Endothelial cell of umbilical vein (primary cell): Measurements from ENCODE around the gene RUVBL1. TPM values are rescaled to one million over a fixed set of nuclear protein-coding genes. Genes with fewer than 3 reads are reported as not detected.

ENCODE experiments used
- BruUV-seq: library from RNA; stranded (reverse); fragments of 400-500 nt; replicated peaks from 2 replicates; lab custom pipeline; 2021; lab: Mats Ljungman, UMichigan
- CTCF ChIA-PET: fragments of 300-600, 350-600 bp; sonication (Branson Sonifier 250); formaldehyde crosslinking; loops from one replicate; lab custom pipeline; 2021; ENCODE audit warnings: antibody characterized with exemption, inconsistent platforms; lab: Charles Lee
- POLR2A ChIA-PET: fragments of 300-600, 350-600 bp; sonication (Branson Sonifier 250); formaldehyde crosslinking; loops from one replicate; lab custom pipeline; 2021; ENCODE audit warnings: antibody characterized with exemption, inconsistent platforms; lab: Charles Lee
- DNase-seq: peaks from one replicate; pipeline ENCODE4 v3.0.0-alpha.2; 2011; ENCODE audit warnings: low read depth, low spot score
- FAIRE-seq: peaks from 2 replicates; lab custom pipeline; 2011; peaks lifted over from hg19 to GRCh38; lab: Jason Lieb, UNC
- H2AFZ ChIP-seq: 2 replicates; pipeline ENCODE4 v1.6.0; 2012; ENCODE audit warnings: low read depth, low read length, control low read depth, inconsistent platforms
- H3K27ac ChIP-seq: 2 replicates; pipeline ENCODE4 v1.5.1; 2011; ENCODE audit warnings: low read depth, mild to moderate bottlenecking, control low read depth, low read length, moderate library complexity; ENCODE audit not compliant: insufficient read depth
- H3K27me3 ChIP-seq, 2 experiments: 2 replicates each; pipeline versions ENCODE4 v1.6.0 to v1.6.1; 2011; ENCODE audit warnings: low read length in 2 of 2, mixed read lengths in 1 of 2; ENCODE audit not compliant: control insufficient read depth in 2 of 2, insufficient read depth in 2 of 2
- H3K36me3 ChIP-seq, 2 experiments: 2 replicates in 1 of 2; 3 replicates in 1 of 2; pipeline ENCODE4 v1.5.1; 2011; ENCODE audit warnings: low read length in 2 of 2, mild to moderate bottlenecking in 1 of 2, moderate library complexity in 1 of 2; ENCODE audit not compliant: control insufficient read depth in 2 of 2, insufficient read depth in 2 of 2; ENCODE audit errors: extremely low read depth in 1 of 2
- H3K4me1 ChIP-seq: 3 replicates; pipeline ENCODE4 v1.5.1; 2011; ENCODE audit warnings: mild to moderate bottlenecking, low read length; ENCODE audit not compliant: control insufficient read depth, insufficient read depth; ENCODE audit errors: extremely low read depth
- H3K4me2 ChIP-seq: 2 replicates; pipeline ENCODE4 v1.6.1; 2011; ENCODE audit warnings: low read length, control low read depth, mixed read lengths; ENCODE audit not compliant: insufficient read depth
- H3K4me3 ChIP-seq, 3 experiments: fragments of 200-600 bp in 1 of 3; sonication (generic), shearing (Covaris generic) in 1 of 3; replicated peaks in 1 of 3; 2 replicates each; pipeline ENCODE4 v1.5.1; 2011 to 2016; ENCODE audit warnings: control low read depth in 3 of 3, low read length in 3 of 3, mild to moderate bottlenecking in 2 of 3, inconsistent platforms in 1 of 3, low read depth in 1 of 3, moderate library complexity in 1 of 3; ENCODE audit not compliant: insufficient read depth in 1 of 3
- H3K79me2 ChIP-seq: 2 replicates; pipeline ENCODE4 v1.6.0; 2012; ENCODE audit warnings: low read length, inconsistent platforms; ENCODE audit not compliant: control insufficient read depth, insufficient read depth
- H3K9ac ChIP-seq: replicated peaks from 2 replicates; pipeline ENCODE3; 2011; ENCODE audit warnings: low read length, control low read depth; ENCODE audit not compliant: insufficient read depth; ENCODE audit errors: extremely low read depth
- H3K9me1 ChIP-seq: replicated peaks from 3 replicates; pipeline ENCODE4 v1.6.0; 2011; ENCODE audit warnings: mild to moderate bottlenecking, low read length; ENCODE audit not compliant: control insufficient read depth, insufficient read depth; ENCODE audit errors: extremely low read depth
- H3K9me3 ChIP-seq: replicated peaks from 2 replicates; pipeline ENCODE4 v1.5.1; 2012; ENCODE audit warnings: low read length, inconsistent platforms; ENCODE audit not compliant: control insufficient read depth, insufficient read depth
- H4K20me1 ChIP-seq: replicated peaks from 2 replicates; pipeline ENCODE3; 2011; ENCODE audit warnings: mild to moderate bottlenecking, low read length; ENCODE audit not compliant: control insufficient read depth, insufficient read depth; ENCODE audit errors: extremely low read depth
- EZH2 ChIP-seq: IDR thresholded peaks from 2 replicates; pipeline ENCODE4 v1.6.1; 2012; ENCODE audit warnings: borderline replicate concordance, low read depth, mild to moderate bottlenecking, moderate library complexity, low read length, inconsistent platforms; ENCODE audit not compliant: severe bottlenecking
- FOS ChIP-seq: IDR thresholded peaks from 2 replicates; pipeline ENCODE4 v1.6.1; 2011; ENCODE audit warnings: mild to moderate bottlenecking, low read length, moderate library complexity, borderline replicate concordance; ENCODE audit not compliant: insufficient read depth
- GATA2 ChIP-seq: IDR thresholded peaks from 2 replicates; pipeline ENCODE4 v1.7.0; 2011; ENCODE audit warnings: low read depth, mild to moderate bottlenecking, moderate library complexity, mixed read lengths, low read length; ENCODE audit not compliant: insufficient read length, insufficient read depth
- JUN ChIP-seq: IDR thresholded peaks from 2 replicates; pipeline ENCODE4 v1.6.1; 2011; ENCODE audit warnings: borderline replicate concordance, low read depth; ENCODE audit not compliant: insufficient read length, insufficient read depth
- MYC ChIP-seq: IDR thresholded peaks from one replicate; pipeline ENCODE4 v1.6.1; 2011; ENCODE audit warnings: mild to moderate bottlenecking, low read depth, low read length
- POLR2A ChIP-seq: IDR thresholded peaks from 2 replicates; pipeline ENCODE4 v1.6.1; 2012; ENCODE audit warnings: low read depth, mild to moderate bottlenecking, control low read depth, low read length
- POLR2AphosphoS5 ChIP-seq: IDR thresholded peaks from 2 replicates; pipeline ENCODE4 v1.6.1; 2012; ENCODE audit warnings: low read depth, mild to moderate bottlenecking, control low read depth, low read length, moderate library complexity; ENCODE audit not compliant: insufficient read depth
- dilution Hi-C: fragments of 300-500 bp; cut with MboI; formaldehyde crosslinking; loops from one replicate; pipeline ENCODE4 v1.15.0; 2019; ENCODE audit warnings: low sequenced_read_pairs; ENCODE audit not compliant: extremely low pct_ligation_motif_present
- intact Hi-C: fragments of 100-400 bp; cut with micrococcal nuclease; formaldehyde crosslinking; loops from one replicate; pipeline ENCODE4 v1.10.0; 2022
- polyA plus RNA-seq, 4 experiments: library from polyadenylated mRNA; depleted of rRNA in 3 of 4; stranded (reverse) in 3 of 4; unstranded in 1 of 4; fragments of >200 nt; gene quantifications; 2 replicates each; pipeline versions ENCODE4 v1.2.1 to v1.2.3, GENCODE V29; 2011 to 2012; ENCODE audit warnings: missing spikeins in 1 of 4
- total RNA-seq: library from RNA; stranded (reverse); gene quantifications from 2 replicates; pipeline ENCODE4 v1.2.3, GENCODE V29; 2021
- TF ChIP-seq, protein P1 (sequence below), 2 donors: IDR thresholded peaks; 1 replicate in 1 of 2; 2 replicates in 1 of 2; pipeline ENCODE4 v1.5.1; 2011; ENCODE audit warnings: low read length in 2 of 2, mild to moderate bottlenecking in 2 of 2, moderate library complexity in 2 of 2, control low read depth in 1 of 2, inconsistent platforms in 1 of 2, low read depth in 1 of 2; ENCODE audit not compliant: insufficient read depth in 1 of 2; ENCODE audit errors: extremely low read depth in 1 of 2
- TF ChIP-seq, protein P2 (sequence below): IDR thresholded peaks from 2 replicates; pipeline ENCODE4 v1.6.1; 2011; ENCODE audit not compliant: insufficient read depth, insufficient read length

The RUVBL1 gene
- total and polyA plus RNA-seq, 2 donors (not counting 3 experiments of a cell fraction or from before 2014, with no cell fraction given) = 52.5 to 58.5 TPM

DNA sequence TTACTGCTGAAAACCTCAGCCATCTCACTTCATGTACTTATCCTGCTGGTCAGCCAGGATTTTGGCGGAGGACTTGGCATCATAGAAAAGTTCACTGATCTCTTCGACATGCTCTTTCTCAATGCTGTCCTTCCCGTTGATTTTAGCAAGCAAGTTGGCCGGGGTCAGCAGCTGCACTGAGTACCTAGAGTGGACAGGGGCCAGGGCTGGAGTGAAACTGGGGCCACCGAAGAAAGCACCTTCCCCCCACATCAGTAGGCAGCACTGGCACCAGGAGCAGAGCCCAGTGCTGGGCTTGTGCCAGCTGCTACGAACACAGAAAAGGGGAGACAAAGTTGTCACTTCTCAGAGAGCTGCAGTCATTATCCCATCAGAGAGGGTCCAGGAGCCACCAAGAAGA is 42.4 kb downstream of the RUVBL1 start:
- no TSS peak for BruUV-seq
- intact Hi-C loops = no loop called here

More for the DNA sequence above, 42.4 kb downstream of the RUVBL1 start:
- FAIRE-seq (no peak), DNase-seq (no peak)
- Histone ChIP-seq H3K4me1 (peaks cover 13% of the 10 kb centered on the region), H3K9me3 (no peaks in the 10 kb centered on the region), H3K27me3 (no peaks in the 10 kb centered on the region), H3K27ac (no peak overlapping the region), H3K4me3 (no peak overlapping the region), H3K79me2 (no peaks in the 10 kb centered on the region), H4K20me1 (no peaks in the 10 kb centered on the region), H3K9me1 (no peaks in the 10 kb centered on the region), H2AFZ (no peak overlapping the region), H3K36me3 (peaks cover 0 to 23% of the 10 kb centered on the region in 2 experiments), H3K4me2 (no peak overlapping the region), H3K9ac (no peak overlapping the region)
- CTCF ChIA-PET = no interaction called here
- TF ChIP-seq EZH2 (no peak), POLR2AphosphoS5 (no peak), GATA2 (no peak), POLR2A (no peak), FOS (no peak), JUN (no peak), MYC (no peak)
- TF ChIP-seq, protein P1, sequence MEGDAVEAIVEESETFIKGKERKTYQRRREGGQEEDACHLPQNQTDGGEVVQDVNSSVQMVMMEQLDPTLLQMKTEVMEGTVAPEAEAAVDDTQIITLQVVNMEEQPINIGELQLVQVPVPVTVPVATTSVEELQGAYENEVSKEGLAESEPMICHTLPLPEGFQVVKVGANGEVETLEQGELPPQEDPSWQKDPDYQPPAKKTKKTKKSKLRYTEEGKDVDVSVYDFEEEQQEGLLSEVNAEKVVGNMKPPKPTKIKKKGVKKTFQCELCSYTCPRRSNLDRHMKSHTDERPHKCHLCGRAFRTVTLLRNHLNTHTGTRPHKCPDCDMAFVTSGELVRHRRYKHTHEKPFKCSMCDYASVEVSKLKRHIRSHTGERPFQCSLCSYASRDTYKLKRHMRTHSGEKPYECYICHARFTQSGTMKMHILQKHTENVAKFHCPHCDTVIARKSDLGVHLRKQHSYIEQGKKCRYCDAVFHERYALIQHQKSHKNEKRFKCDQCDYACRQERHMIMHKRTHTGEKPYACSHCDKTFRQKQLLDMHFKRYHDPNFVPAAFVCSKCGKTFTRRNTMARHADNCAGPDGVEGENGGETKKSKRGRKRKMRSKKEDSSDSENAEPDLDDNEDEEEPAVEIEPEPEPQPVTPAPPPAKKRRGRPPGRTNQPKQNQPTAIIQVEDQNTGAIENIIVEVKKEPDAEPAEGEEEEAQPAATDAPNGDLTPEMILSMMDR (IDR thresholded peaks at IDR 0.05; ENCODE audit: extremely low read depth in 1 of 2, insufficient read depth in 1 of 2, low read depth in 1 of 2, low read length in 2 of 2) = no peak
- TF ChIP-seq, protein P2, sequence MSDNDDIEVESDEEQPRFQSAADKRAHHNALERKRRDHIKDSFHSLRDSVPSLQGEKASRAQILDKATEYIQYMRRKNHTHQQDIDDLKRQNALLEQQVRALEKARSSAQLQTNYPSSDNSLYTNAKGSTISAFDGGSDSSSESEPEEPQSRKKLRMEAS = no peak
- dilution Hi-C loops = no loop called here
- POLR2A ChIA-PET = no interaction called here
